AG04449 (cell line): ENCODE data around the gene RRAD.

ENCODE experiments used
- CTCF ChIA-PET: fragments of 350-600 bp; formaldehyde crosslinking; extraction: SDS; loops from one replicate; lab custom pipeline; 2021; ENCODE audit warnings: antibody characterized with exemption; lab: Yijun Ruan, JAX
- POLR2A ChIA-PET: fragments of 400-600, 350-600 bp; formaldehyde crosslinking; extraction: SDS; loops from one replicate; lab custom pipeline; 2020; ENCODE audit warnings: antibody characterized with exemption, inconsistent platforms; lab: Yijun Ruan, JAX
- DNase-seq: peaks from one replicate; pipeline ENCODE4 v3.0.0-alpha.2; 2010; ENCODE audit warnings: low read depth, low spot score
- H3K4me3 ChIP-seq: 2 replicates; pipeline ENCODE4 v1.5.1; 2011; ENCODE audit warnings: low read depth, mild to moderate bottlenecking, control low read depth, low read length
- TF ChIP-seq, protein P1 (sequence below): IDR thresholded peaks from one replicate; pipeline ENCODE4 v1.5.1; 2011; ENCODE audit warnings: mild to moderate bottlenecking, moderate library complexity, low read length, control low read depth, inconsistent platforms; ENCODE audit not compliant: insufficient read depth; ENCODE audit errors: missing control alignments

RRAD gene

DNA sequence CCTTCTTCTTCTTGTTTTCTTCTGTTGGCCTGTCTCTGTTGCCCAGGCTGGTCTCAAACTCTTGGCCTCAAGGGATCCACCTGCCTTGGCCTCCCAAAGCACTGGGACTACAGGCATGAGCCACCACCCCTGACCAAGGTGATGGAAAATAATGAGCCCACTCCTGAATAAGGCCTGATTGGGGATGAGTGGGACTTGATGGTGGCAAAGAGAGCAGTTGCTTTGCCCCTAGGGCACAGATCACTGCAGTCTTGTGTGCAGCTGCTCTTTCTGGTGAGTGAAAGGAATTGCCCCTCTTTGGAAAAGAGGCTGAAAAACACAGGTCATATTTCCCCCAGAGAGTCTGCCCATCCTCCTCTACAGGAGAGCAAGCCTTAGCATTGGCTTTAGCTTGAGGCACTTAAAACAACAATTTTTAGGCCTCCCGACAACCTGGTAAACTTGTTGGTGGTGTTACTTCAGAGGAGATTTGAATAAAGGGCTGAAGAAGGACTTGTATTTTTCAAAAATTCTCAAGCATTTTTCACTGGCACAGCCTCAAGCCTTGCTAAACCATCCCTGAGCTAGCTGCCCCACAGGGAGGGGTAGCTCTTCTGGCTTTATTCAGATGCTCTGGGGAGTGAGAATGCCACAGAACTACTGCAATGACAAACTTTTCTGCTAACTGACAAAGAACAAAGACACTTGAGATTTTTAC is 51.1 kb downstream of the RRAD start:
- DNase-seq, result no peak
- POLR2A ChIA-PET, result no interaction called here
- CTCF ChIA-PET, result interaction anchor here (0.7 to 10.5 kb wide), 13 partner anchors 9 to 467 kb away, joined by 3 to 203 read pairs (median 3); partner anchors contain the start of gene NAE1
- TF ChIP-seq, protein P1, sequence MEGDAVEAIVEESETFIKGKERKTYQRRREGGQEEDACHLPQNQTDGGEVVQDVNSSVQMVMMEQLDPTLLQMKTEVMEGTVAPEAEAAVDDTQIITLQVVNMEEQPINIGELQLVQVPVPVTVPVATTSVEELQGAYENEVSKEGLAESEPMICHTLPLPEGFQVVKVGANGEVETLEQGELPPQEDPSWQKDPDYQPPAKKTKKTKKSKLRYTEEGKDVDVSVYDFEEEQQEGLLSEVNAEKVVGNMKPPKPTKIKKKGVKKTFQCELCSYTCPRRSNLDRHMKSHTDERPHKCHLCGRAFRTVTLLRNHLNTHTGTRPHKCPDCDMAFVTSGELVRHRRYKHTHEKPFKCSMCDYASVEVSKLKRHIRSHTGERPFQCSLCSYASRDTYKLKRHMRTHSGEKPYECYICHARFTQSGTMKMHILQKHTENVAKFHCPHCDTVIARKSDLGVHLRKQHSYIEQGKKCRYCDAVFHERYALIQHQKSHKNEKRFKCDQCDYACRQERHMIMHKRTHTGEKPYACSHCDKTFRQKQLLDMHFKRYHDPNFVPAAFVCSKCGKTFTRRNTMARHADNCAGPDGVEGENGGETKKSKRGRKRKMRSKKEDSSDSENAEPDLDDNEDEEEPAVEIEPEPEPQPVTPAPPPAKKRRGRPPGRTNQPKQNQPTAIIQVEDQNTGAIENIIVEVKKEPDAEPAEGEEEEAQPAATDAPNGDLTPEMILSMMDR, result no peak
- H3K4me3 ChIP-seq, result no peak overlapping the region

DNA sequence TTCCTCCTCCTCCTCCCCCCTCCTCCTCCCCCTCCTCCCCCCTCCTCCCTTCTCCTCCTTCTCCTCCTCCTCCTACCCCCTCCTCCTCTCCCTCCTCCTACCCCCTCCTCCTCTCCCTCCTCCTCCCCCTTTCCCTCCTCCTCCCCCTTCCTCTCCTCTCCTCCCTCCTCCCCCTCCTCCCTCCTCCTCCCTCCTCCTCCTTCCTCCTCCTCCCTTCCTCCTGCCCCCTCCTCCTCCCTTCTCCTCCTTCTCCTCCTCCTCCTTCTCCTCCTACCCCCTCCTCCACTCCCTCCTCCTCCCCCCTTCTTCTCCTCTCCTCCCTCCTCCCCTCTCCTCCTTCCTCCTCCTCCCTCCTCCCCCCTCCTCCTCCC is 51.7 kb downstream of the RRAD start:
- no peak overlapping the region for H3K4me3 ChIP-seq
- POLR2A ChIA-PET, result interaction anchor here (0.9 to 1.7 kb wide), 2 partner anchors 9 to 43 kb away, joined by 4 to 10 read pairs; partner anchors contain the start of gene NAE1
- DNase-seq, result no peak
- CTCF ChIA-PET, result interaction anchor here (0.6 to 10.5 kb wide), 37 partner anchors 8 to 470 kb away, joined by 3 to 203 read pairs (median 4); partner anchors contain the start of gene NAE1
- TF ChIP-seq, protein P1, result no peak

DNA sequence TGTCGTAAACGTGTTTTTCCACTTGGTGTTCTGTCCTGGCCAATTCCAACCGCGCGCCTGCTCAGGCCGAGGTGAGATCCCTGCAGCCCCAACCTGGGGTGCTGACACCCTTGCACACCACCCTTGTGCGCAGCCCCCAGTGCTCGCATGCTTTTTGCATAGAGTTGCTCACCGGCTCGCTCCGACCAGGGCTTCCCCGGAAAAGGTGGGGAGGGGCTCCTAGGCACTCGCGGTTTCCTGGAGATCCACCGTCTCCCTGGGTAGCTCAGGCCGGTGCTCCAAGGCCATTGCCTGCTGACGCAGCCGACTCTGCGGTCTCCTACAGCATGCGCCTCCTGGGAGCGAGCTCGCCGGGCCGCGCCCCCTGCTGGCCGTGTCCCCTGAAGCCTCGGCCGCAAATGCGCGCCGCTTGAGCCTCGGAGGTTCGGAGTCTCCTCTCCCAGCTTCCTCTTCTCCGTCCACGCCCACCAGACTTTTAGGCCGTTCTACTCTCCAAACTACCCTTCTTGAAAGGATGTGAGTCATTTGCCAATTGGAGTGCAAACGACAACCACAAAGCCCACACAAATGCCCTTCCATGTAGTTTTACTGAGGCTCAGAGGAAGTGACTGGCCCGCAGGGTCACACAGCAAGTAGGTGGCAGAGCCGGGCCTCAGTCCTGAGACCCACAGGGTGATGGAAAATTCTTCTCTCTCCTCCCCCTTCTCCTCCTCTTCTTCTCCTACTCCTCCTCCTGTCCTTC is 52.2 kb downstream of the RRAD start:
- POLR2A ChIA-PET, result interaction anchor here (0.9 to 1.7 kb wide), 2 partner anchors 9 to 42 kb away, joined by 4 to 10 read pairs; partner anchors contain the start of gene NAE1
- TF ChIP-seq, protein P1, result peak; percentile 99
- CTCF ChIA-PET, result interaction anchor here (0.6 to 10.5 kb wide), 48 partner anchors 9 to 469 kb away, joined by 3 to 203 read pairs (median 4); partner anchors contain the start of genes DYNC1LI2 and NAE1
- DNase-seq, result peak; percentile 95
- peak overlapping the region; percentile 51 for H3K4me3 ChIP-seq

DNA sequence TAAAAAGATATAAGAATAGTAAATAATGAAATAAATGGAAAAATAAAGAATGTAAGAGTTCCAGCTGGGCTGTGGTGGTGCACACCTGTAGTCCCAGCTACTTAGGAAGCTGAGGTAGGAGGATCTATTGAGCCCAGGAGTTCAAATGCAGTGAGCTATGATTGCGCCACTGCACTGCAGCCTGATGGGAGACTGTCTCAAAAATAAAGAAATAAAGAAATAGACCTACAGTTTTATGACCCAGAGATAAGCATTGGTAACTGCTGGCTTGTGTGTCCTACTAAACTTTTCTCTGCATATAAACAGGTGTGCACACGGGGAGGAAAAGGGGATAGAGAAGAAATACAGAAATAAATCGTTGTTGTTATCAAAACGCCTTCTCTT is 52.8 kb downstream of the RRAD start:
- POLR2A ChIA-PET, result interaction anchor here (0.9 to 1.7 kb wide), 2 partner anchors 10 to 42 kb away, joined by 4 to 10 read pairs; partner anchors contain the start of gene NAE1
- no peak for DNase-seq
- CTCF ChIA-PET, result interaction anchor here (0.6 to 10.5 kb wide), 48 partner anchors 10 to 469 kb away, joined by 3 to 203 read pairs (median 4); partner anchors contain the start of genes DYNC1LI2 and NAE1
- H3K4me3 ChIP-seq, result peak overlapping the region; percentile 51
- TF ChIP-seq, protein P1, result no peak

DNA sequence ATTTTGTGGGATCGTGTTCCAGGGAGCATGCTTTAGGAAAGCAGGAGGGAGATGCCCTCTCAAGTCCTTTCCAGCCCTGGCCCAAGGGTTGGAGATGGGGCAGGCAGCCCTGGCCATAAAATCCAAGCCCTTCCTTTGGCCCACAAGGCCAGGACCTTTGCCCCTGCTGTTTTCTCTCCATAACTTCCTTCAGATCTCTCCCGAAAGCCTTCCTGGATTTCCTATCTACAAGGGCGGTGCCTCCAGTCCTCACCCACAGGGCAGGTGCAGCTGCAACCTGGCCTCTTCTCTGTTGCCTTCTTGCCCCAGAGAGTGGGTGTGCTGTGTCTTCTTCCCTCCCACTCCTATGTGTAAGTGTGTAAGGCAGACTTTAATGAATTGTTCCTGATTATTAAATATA is 53.5 kb downstream of the RRAD start:
- ChIA-PET CTCF (interaction anchor here (0.7 to 10.5 kb wide), 23 partner anchors 9 to 468 kb away, joined by 3 to 203 read pairs (median 7); partner anchors contain the start of genes CA7 and NAE1), POLR2A (interaction anchor here (1.7 kb wide), 1 partner anchor 41 kb away, joined by 10 read pairs; the partner anchor contains the start of gene NAE1)
- no peak overlapping the region for H3K4me3 ChIP-seq
- DNase-seq, result no peak
- TF ChIP-seq, protein P1, result no peak
